Activated CD8-positive, alpha-beta T cell treated with anti-CD3 and anti-CD28 coated beads for 36 hours (primary cell): ENCODE data around the gene NCKIPSD. TPM values are rescaled to one million over a fixed set of nuclear protein-coding genes. Genes with fewer than 3 reads are reported as not detected.
"Not testable (repeated sequence)": the region's sequence is repeated elsewhere in the genome, so short reads cannot be mapped to it uniquely, and the experiment has no call there.

Experiments
- ATAC-seq: fragments of 200-7000 bp; cut with Tn5 transposase; one replicate; pipeline ENCODE4 v1.10.0; 2021; ENCODE audit warnings: mild to moderate bottlenecking, moderate library complexity
- CTCF ChIA-PET: fragments of 350-600 bp; sonication (Branson Sonifier 250); formaldehyde crosslinking; loops from one replicate; lab custom pipeline; 2021; ENCODE audit warnings: antibody characterized with exemption; lab: Charles Lee
- POLR2A ChIA-PET: fragments of 350-600 bp; sonication (Branson Sonifier 250); formaldehyde crosslinking; loops from one replicate; lab custom pipeline; 2021; ENCODE audit warnings: antibody characterized with exemption; lab: Charles Lee
- DNase-seq: peaks from one replicate; pipeline ENCODE4 v3.0.0-alpha.2; 2020
- H3K27ac Mint-ChIP-seq: one replicate; pipeline ENCODE4 v1.8.0; 2021; ENCODE audit warnings: mild to moderate bottlenecking, mixed read lengths
- H3K27me3 Mint-ChIP-seq: one replicate; pipeline ENCODE4 v1.8.0; 2021; ENCODE audit warnings: mixed read lengths
- H3K36me3 Mint-ChIP-seq: one replicate; pipeline ENCODE4 v1.8.0; 2021; ENCODE audit warnings: low read depth, mixed read lengths
- H3K4me1 Mint-ChIP-seq: one replicate; pipeline ENCODE4 v1.8.0; 2021; ENCODE audit warnings: low read depth, mixed read lengths
- H3K4me3 Mint-ChIP-seq: one replicate; pipeline ENCODE4 v1.8.0; 2021; ENCODE audit warnings: mild to moderate bottlenecking, moderate library complexity, mixed read lengths
- H3K9me3 Mint-ChIP-seq: one replicate; pipeline ENCODE4 v1.8.0; 2021; ENCODE audit warnings: mixed read lengths
- CTCF ChIP-seq: fragments of 200-600 bp; IDR thresholded peaks from one replicate; pipeline ENCODE4 v1.8.0; 2022; ENCODE audit warnings: antibody characterized with exemption, mild to moderate bottlenecking
- intact Hi-C: fragments of 100-400 bp; cut with micrococcal nuclease; formaldehyde crosslinking; loops from one replicate; pipeline ENCODE4 v1.10.0; 2022
- total RNA-seq, 2 experiments: library from RNA; stranded (reverse); gene quantifications; one replicate each; pipeline ENCODE4 v1.2.3, GENCODE V29; 2021

NCKIPSD gene
- total RNA-seq: 10 to 100 TPM; 69.7 to 73.8 TPM

DNA sequence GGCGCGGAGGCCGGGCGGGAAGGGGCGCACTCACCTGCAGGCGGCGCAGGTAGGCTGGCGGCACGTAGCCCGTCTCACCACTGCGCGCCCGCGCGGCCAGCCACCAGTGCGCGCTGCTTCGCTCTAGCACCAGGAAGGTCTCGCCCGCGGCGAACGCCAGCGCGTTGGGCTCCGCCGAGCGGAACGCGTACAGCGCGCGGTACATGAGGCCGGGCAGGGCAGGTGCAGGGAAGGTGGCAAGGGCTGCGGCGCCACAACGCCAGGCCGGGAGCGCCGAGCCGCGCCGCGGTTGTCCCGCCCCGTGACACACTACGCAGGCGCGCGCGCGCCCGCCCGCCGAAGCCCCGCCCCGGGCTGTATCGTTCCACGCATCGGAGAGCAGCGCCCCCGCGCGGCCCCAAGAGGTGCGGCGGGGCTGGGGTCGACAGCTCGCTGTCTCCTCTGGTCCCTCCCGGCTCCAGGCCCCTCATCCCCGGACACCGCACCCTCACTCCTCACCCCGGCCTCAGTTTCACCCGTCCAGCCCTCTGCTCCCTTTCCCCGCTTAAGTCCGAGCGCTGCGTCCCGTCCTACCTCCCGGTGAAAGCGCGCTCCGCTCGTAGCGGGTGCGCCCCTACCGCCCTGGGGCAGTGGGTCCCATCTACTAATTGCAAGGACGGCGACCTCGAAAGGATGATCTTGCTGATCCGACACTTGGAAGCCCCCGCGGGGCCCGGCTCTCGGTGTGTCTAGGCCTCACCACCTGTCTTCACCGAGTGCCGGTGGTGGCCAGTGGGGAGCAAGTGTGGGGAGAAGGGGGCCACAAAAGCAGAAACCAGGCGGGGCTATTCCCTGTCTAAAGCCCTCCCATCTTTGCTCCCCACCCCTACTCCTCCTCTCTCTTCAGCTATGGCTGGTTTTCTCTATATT, at the start of gene NCKIPSD:
NCKIPSD (minus strand) TSS at position 313 of the 909 bp plus-strand sequence; CDS start at position 205, 108 bp downstream.
- Mint-ChIP-seq H3K4me1 (peaks cover 28% of the 10 kb centered on the region), H3K9me3 (no peaks in the 10 kb centered on the region), H3K36me3 (peaks cover 30% of the 10 kb centered on the region), H3K27me3 (no peaks in the 10 kb centered on the region), H3K4me3 (peak within 1 kb of the TSS; percentile 92), H3K27ac (peak within 1 kb of the TSS; percentile 87)
- CTCF ChIA-PET: interaction anchor here (0.5 to 2.0 kb wide), 25 partner anchors 10 to 812 kb away, joined by 3 to 20 read pairs (median 4); partner anchors contain the start of genes CELSR3, IP6K2 and SLC26A6
- intact Hi-C loops: no loop called here
- POLR2A ChIA-PET: interaction anchor here (0.6 to 1.4 kb wide), 4 partner anchors 10 to 245 kb away, joined by 3 to 5 read pairs (median 3); no protein-coding TSS in a partner anchor
- peak; percentile 94 for DNase-seq
- ATAC-seq: peak; percentile 96
- peak; percentile 91 for TF ChIP-seq CTCF

- H3K27ac Mint-ChIP-seq, ATAC-seq: not testable (repeated sequence)
These were observed 49.5 kb upstream of the NCKIPSD start for GRCh38 chr3:48735075-48735767.

DNA sequence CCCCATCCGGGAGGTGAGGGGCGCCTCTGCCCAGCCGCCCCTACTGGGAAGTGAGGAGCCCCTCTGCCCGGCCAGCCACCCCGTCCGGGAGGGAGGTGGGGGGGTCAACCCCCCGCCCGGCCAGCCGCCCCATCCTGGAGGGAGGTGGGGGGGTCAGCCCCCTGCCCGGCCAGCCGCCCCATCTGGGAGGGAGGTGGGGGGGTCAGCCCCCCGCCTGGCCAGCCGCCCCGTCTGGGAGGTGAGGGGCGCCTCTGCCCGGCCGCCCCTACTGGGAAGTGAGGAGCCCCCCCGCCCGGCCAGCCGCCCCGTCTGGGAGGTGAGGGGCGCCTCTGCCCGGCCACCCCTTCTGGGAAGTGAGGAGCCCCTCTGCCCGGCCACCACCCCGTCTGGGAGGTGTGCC, 48.8 kb upstream of the NCKIPSD start:
- ATAC-seq, CTCF ChIA-PET, DNase-seq, H3K4me1 Mint-ChIP-seq, H3K27ac Mint-ChIP-seq, H3K4me3 Mint-ChIP-seq, intact Hi-C loops, POLR2A ChIA-PET, H3K36me3 Mint-ChIP-seq, H3K9me3 Mint-ChIP-seq, H3K27me3 Mint-ChIP-seq: not testable (repeated sequence)

More at GRCh38 chr3:48735075-48735767, 49.5 kb upstream of the NCKIPSD start:
- intact Hi-C loops, H3K9me3 Mint-ChIP-seq, H3K4me3 Mint-ChIP-seq, H3K4me1 Mint-ChIP-seq, H3K36me3 Mint-ChIP-seq, H3K27me3 Mint-ChIP-seq, DNase-seq: not testable (repeated sequence)
- ChIA-PET POLR2A (interaction anchor here (1.0 kb wide), 1 partner anchor 9 kb away, joined by 3 read pairs; no protein-coding TSS in a partner anchor), CTCF (interaction anchor here (0.8 to 1.8 kb wide), 5 partner anchors 18 to 217 kb away, joined by 3 read pairs; partner anchors contain the start of genes IP6K2 and SLC25A20)

DNA sequence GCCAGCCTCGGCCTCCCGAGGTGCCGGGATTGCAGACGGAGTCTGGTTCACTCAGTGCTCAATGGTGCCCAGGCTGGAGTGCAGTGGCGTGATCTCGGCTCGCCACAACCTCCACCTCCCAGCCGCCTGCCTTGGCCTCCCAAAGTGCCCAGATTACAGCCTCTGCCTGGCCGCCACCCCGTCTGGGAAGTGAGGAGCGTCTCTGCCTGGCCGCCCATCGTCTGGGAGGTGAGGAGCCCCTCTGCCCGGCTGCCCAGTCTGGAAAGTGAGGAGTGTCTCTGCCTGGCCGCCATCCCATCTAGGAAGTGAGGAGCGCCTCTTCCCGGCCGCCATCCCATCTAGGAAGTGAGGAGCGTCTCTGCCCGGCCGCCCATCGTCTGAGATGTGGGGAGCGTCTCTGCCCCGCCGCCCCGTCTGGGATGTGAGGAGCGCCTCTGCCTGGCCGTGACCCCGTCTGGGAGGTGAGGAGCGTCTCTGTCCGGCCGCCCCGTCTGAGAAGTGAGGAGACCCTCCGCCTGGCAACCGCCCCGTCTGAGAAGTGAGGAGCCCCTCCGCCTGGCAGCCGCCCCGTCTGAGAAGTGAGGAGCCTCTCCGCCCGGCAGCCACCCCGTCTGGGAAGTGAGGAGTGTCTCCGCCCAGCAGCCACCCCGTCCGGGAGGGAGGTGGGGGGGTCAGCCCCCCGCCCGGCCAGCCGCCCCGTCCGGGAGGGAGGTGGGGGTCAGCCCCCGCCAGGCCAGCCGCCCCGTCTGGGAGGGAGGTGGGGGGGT, 48.2 kb upstream of the NCKIPSD start:
- CTCF ChIA-PET, H3K4me1 Mint-ChIP-seq, H3K27ac Mint-ChIP-seq, H3K9me3 Mint-ChIP-seq, H3K4me3 Mint-ChIP-seq, POLR2A ChIA-PET, intact Hi-C loops, H3K36me3 Mint-ChIP-seq, DNase-seq, ATAC-seq, H3K27me3 Mint-ChIP-seq: not testable (repeated sequence)

DNA sequence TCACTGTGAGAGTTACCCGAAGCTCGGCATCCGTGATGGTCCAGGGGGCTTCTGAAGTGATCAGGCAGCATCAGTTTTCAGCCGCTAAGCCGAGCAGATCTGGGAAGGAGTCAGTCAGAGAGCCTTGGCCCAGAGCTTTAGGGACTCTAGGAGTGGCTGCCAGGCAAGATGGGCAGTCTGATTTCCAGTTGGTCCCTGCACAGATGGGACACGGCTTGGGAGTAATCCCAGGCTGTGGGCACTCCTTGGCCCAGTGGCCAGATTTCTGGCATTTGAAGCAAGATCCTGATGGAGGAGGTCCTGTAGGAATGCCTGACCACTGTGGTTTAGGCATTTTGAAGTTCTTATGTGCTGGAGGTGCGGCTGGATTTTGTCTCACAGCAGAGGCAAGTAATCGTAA, 41.8 kb upstream of the NCKIPSD start:
- no peaks in the 10 kb centered on the region for H3K9me3 Mint-ChIP-seq
- no peaks in the 10 kb centered on the region for H3K27me3 Mint-ChIP-seq
- intact Hi-C loops: no loop called here
- no peak for DNase-seq
- ChIA-PET CTCF (interaction anchor here (2.2 kb wide), 1 partner anchor 12 kb away, joined by 8 read pairs; no protein-coding TSS in a partner anchor), POLR2A (interaction anchor here (0.7 to 1.5 kb wide), 2 partner anchors 17 to 994 kb away, joined by 3 read pairs; no protein-coding TSS in a partner anchor)
- H3K27ac Mint-ChIP-seq: no peak overlapping the region
- no peaks in the 10 kb centered on the region for H3K4me1 Mint-ChIP-seq
- no peak for ATAC-seq
- H3K4me3 Mint-ChIP-seq: no peak overlapping the region
- TF ChIP-seq CTCF: no peak
- no peaks in the 10 kb centered on the region for H3K36me3 Mint-ChIP-seq

DNA sequence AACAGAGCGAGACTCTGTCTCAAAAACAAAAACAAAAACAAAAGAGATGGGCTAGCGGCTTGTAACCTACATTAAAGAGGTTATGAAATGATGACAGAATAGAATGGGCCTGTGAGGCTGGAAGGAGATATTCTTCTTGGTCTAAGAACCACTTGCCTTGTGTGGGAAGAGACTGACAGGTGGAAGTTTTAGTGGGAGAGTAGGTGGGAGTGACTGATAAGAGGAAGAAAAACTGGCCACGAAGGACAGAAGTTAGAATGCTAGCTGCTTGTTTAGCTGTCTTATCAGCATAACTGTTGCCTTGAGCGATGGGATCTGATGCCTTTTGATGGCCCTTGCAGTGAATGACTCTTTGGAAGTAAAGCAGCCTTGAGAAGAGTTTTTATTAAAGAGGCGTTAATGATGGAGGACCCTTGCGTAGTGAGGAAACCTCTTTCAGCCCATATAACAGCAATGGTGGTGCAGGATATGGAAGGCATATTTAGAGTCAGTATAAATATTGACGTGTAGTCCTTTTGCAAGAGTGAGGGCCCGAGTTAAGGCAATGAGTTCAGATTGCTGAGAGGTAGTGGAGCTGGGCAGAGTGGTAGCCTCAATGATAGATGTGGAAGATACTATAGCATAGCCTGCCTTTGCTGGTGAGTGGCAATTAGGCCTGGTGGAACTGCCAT, 39.6 kb upstream of the NCKIPSD start:
- H3K4me1 Mint-ChIP-seq, POLR2A ChIA-PET, ATAC-seq, H3K27me3 Mint-ChIP-seq, H3K4me3 Mint-ChIP-seq, H3K36me3 Mint-ChIP-seq, DNase-seq, H3K9me3 Mint-ChIP-seq, intact Hi-C loops, H3K27ac Mint-ChIP-seq: not testable (repeated sequence)
- CTCF ChIA-PET: interaction anchor here (1.0 kb wide), 1 partner anchor 15 kb away, joined by 4 read pairs; no protein-coding TSS in a partner anchor
